AG04449 (cell line): ENCODE results near the gene EDARADD.

Experiments
- CTCF ChIA-PET: fragments of 350-600 bp; formaldehyde crosslinking; extraction: SDS; loops from one replicate; lab custom pipeline; 2021; ENCODE audit warnings: antibody characterized with exemption; lab: Yijun Ruan, JAX
- POLR2A ChIA-PET: fragments of 400-600, 350-600 bp; formaldehyde crosslinking; extraction: SDS; loops from one replicate; lab custom pipeline; 2020; ENCODE audit warnings: antibody characterized with exemption, inconsistent platforms; lab: Yijun Ruan, JAX
- DNase-seq: peaks from one replicate; pipeline ENCODE4 v3.0.0-alpha.2; 2010; ENCODE audit warnings: low read depth, low spot score
- H3K4me3 ChIP-seq: 2 replicates; pipeline ENCODE4 v1.5.1; 2011; ENCODE audit warnings: low read depth, mild to moderate bottlenecking, control low read depth, low read length
- TF ChIP-seq, protein P1 (sequence below): IDR thresholded peaks from one replicate; pipeline ENCODE4 v1.5.1; 2011; ENCODE audit warnings: mild to moderate bottlenecking, moderate library complexity, low read length, control low read depth, inconsistent platforms; ENCODE audit not compliant: insufficient read depth; ENCODE audit errors: missing control alignments

EDARADD gene

DNA sequence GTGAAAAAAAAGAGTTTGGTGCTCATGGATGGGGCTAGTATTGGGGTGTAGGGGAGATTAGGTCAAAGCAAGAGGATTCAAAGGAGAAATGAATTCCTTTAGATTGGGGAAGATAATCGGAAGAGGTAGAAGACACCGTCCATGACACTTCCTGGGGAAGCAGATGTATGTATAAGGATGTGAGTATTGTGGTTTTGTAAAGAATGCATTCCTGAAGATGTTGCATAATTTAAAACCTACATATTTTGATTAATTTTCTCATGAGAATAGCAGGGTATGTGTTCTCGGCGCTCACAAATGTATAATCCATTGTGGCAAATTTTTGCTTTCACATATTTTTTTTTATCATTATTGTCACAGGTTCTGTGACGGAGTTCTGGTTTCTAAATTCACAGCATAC is 124.2 kb downstream of the EDARADD start:
- DNase-seq: no peak
- ChIA-PET CTCF (interaction anchor here (1.1 kb wide), 1 partner anchor 17 kb away, joined by 3 read pairs; no protein-coding TSS in a partner anchor), POLR2A (no interaction called here)
- no peak overlapping the region for H3K4me3 ChIP-seq
- TF ChIP-seq, protein P1, sequence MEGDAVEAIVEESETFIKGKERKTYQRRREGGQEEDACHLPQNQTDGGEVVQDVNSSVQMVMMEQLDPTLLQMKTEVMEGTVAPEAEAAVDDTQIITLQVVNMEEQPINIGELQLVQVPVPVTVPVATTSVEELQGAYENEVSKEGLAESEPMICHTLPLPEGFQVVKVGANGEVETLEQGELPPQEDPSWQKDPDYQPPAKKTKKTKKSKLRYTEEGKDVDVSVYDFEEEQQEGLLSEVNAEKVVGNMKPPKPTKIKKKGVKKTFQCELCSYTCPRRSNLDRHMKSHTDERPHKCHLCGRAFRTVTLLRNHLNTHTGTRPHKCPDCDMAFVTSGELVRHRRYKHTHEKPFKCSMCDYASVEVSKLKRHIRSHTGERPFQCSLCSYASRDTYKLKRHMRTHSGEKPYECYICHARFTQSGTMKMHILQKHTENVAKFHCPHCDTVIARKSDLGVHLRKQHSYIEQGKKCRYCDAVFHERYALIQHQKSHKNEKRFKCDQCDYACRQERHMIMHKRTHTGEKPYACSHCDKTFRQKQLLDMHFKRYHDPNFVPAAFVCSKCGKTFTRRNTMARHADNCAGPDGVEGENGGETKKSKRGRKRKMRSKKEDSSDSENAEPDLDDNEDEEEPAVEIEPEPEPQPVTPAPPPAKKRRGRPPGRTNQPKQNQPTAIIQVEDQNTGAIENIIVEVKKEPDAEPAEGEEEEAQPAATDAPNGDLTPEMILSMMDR: no peak

- ChIA-PET POLR2A (no interaction called here), CTCF (no interaction called here)
- DNase-seq: no peak
- TF ChIP-seq, protein P1: no peak
- H3K4me3 ChIP-seq: no peak overlapping the region
Measured at GRCh38 chr1:236520445-236521005, 126.4 kb downstream of the EDARADD start.

DNA sequence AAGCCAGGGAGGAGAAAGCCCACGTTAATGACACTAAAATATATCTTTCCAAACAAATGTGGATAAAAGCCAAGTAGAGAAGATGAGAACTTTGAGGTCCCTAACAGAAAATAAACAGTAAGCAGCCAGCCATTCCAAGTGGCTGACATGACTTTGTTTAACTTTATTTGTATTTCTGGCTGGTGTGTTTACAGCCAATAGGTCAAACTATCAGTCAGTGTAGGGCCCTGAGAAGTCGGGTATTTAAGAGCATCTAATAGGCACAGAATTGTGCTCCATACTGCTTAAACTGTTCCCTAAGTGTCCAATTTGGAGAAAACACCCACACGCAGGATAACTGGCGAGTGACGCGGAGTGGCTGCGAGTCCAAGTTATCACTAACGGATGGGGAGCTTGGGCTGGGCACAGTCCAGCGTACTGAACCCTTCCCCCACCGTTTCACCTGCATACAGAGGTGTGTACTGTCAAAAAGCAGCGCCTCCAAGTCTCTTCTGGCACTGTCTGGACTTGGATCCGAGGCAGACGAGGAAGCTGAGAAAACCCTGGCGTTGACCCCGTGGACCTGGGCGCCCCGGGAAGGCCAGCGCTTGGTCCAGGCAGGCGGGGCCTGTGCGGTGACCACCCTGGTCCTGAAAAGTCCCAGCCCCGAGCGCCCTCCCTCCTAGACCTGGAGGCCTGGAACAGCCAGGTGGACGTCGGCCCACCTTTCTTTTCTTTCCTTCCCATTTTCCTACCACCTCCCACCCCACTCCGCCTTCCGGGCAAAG is 129.0 kb downstream of the EDARADD start:
- ChIA-PET POLR2A (interaction anchor here (1.8 kb wide), 1 partner anchor 11 kb away, joined by 6 read pairs; no protein-coding TSS in a partner anchor), CTCF (interaction anchor here (0.7 to 1.3 kb wide), 5 partner anchors 25 to 418 kb away, joined by 3 to 6 read pairs (median 3); no protein-coding TSS in a partner anchor)
- DNase-seq: no peak
- TF ChIP-seq, protein P1: no peak
- peak overlapping the region; percentile 91 for H3K4me3 ChIP-seq

- CTCF ChIA-PET: interaction anchor here (0.7 to 1.3 kb wide), 4 partner anchors 32 to 419 kb away, joined by 3 to 6 read pairs (median 4); no protein-coding TSS in a partner anchor
- peak within 1 kb of the TSS; percentile 91 for H3K4me3 ChIP-seq
- DNase-seq: no peak
- POLR2A ChIA-PET: interaction anchor here (1.8 kb wide), 1 partner anchor 10 kb away, joined by 6 read pairs; no protein-coding TSS in a partner anchor
- TF ChIP-seq, protein P1: no peak
Measured at GRCh38 chr1:236523704-236524141, 129.6 kb downstream of the EDARADD start, which contains the start of gene LGALS8. Gene LGALS8, plus strand, starts transcription at chr1:236523982. Its CDS starts 2,089 bp downstream, at chr1:236526071.

DNA sequence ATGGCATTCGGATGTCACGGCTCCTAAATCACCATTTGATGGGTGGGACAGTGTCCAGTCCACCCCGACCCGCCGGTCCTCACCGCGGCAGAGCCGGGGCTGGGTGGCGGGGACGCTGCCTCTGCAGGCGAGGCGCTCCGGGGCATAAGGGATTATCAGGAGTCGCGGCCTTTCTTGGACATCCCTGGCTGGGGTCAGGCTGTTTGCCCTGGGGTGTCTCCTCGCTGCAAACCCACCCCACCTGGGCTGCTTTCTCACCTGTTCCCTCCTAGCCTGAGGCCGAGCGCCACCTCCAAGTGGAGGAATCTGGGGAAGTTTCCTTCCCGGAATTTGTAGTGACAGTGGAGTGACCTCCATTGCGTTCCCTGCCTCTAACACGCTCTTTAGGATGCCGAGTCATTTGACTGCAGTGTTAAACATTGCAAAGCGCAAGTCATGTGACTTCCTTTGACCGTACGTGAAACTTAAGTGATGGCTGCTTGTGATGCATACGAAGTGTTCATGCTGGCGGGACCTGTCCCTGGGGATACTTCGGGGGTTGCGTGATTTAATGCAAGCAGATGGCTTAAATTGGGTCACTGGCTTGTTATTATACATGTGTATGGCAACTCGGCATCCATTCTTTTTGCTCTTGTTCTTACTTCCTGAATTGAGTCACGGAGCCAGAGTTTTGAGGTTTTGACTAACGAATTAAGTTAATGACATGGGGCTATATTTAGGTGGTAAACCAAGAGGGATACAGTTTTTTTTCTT is 130.2 kb downstream of the EDARADD start:
- H3K4me3 ChIP-seq: peak overlapping the region; percentile 91
- ChIA-PET CTCF (interaction anchor here (0.7 to 2.6 kb wide), 4 partner anchors 10 to 417 kb away, joined by 3 to 9 read pairs (median 4); no protein-coding TSS in a partner anchor), POLR2A (interaction anchor here (1.8 kb wide), 1 partner anchor 10 kb away, joined by 6 read pairs; no protein-coding TSS in a partner anchor)
- DNase-seq: peak; percentile 69
- TF ChIP-seq, protein P1: no peak
